Measurements from ENCODE around the gene NUP107. TPM values are rescaled to one million over a fixed set of nuclear protein-coding genes. Genes with fewer than 3 reads are reported as not detected.
A peak's percentile ranks its signal among the peaks of the same experiment; 100 is the strongest.
"Not testable (repeated sequence)": the region's sequence is repeated elsewhere in the genome, so short reads cannot be mapped to it uniquely, and the experiment has no call there.

The NUP107 gene
- total RNA-seq: 37.0 TPM
- 10 to 100 TPM; 28.9 to 36.7 (median 31.8) TPM for polyA plus RNA-seq

DNA sequence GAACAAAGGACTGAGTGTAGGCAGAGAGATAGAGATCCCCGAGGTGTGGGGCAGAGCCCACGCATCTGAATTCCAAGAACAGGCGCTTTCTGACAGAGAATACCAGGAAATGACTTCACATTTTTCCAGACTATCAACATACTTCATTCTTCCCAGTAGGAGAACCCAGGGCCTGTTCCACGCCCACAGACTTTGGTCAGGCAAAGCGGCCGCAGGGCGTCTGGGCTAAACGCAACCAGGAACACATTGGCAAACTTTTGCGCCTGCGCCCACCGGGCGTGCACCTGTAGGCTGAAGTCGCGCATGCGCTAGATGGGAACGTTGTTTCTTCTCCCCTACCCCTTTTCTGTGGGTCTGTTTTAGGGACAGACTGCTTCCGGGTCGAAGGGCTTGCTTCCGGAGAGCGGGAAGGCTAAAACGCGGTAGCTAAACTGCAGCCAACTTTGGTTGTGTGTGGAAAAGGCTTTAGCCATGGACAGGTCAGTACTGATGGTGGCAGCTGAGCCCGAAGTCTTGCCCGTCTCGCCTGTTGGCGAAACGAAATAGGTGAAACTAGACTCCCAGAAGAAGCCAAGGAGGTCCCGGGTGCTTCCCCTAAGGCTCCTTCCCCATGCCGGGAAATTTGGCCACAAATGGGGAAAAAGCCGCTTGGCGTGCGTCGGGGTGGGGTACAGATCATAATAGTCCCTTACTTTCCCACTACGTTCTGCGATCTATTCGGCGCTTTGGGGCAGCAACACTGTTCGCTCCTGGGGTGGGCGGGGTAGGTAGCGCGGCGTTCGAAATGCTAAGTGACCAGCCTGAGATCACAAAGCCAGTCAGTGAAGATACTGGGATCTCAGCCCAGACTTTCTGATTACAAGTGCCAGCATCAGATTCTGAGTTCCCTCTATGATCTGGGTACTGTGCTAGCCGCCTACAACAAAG, at the start of gene NUP107:
TSS of gene NUP107 (plus strand) at position 384 of the 927 bp plus-strand sequence. CDS start at position 472, 88 bp downstream.
- peaks cover 23% of the 10 kb centered on the region for H3K4me1 ChIP-seq (ENCODE audit: control insufficient read depth, insufficient read depth, low read length, poor library complexity, severe bottlenecking)
- H3K9me3 ChIP-seq (ENCODE audit: control insufficient read depth in 2 of 2, low read length in 2 of 2): no peaks in the 10 kb centered on the region
- peak; percentile 96 to 98 (median 98) for DNase-seq
- peak within 1 kb of the TSS; percentile 79 for H3K27ac ChIP-seq (ENCODE audit: insufficient read depth, low read length, poor library complexity, severe bottlenecking)
- H3K36me3 ChIP-seq (ENCODE audit: control insufficient read depth, insufficient read depth, low read length): peaks cover 14% of the 10 kb centered on the region
- Mint-ChIP-seq H3K36me3 (peaks cover 23% of the 10 kb centered on the region), H3K4me3 (peak within 1 kb of the TSS; percentile 96 to 98 (median 97)), H3K9me3 (no peaks in the 10 kb centered on the region), H3K4me1 (peaks cover 19 to 48% (median 34%) of the 10 kb centered on the region in 4 donors), H3K27ac (peak within 1 kb of the TSS; percentile 96 to 100 (median 99)), H3K27me3 (no peaks in the 10 kb centered on the region)
- H3K4me3 ChIP-seq (ENCODE audit: low read depth, low read length): peak within 1 kb of the TSS; percentile 99
- peak; percentile 95 for ATAC-seq (ENCODE audit: low read depth in 2 of 2)
- H3K27me3 ChIP-seq (ENCODE audit: control insufficient read depth, insufficient read depth, low read length): no peaks in the 10 kb centered on the region

DNA sequence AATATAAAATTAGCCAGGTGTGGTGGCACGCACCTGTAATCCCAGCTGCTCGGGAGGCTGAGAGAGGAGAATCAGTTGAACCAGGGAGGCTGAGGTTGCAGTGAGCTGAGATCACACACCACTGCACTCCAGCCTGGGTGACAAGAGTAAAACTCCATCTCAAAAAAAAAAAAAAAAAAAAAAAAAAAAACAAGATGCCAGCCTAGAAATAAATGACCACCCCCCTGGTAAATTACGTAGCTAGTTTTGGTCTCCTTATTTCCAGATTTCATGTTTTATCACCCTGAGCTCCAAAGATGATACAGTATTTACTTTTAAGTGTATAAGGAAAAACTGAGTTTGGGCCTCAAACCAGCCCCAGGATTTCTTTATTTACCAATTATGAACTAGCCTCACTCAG, 49.3 kb upstream of the NUP107 start:
- not testable (repeated sequence) for H3K36me3 ChIP-seq (ENCODE audit: control insufficient read depth, insufficient read depth, low read length); H3K27me3 Mint-ChIP-seq; H3K9me3 ChIP-seq (ENCODE audit: control insufficient read depth in 2 of 2, low read length in 2 of 2); H3K27me3 ChIP-seq (ENCODE audit: control insufficient read depth, insufficient read depth, low read length); DNase-seq; H3K9me3 Mint-ChIP-seq; ATAC-seq (ENCODE audit: low read depth in 2 of 2)
- Mint-ChIP-seq H3K27ac (peak overlapping the region in 1 of 3 donors; percentile 15), H3K36me3 (peaks cover 14% of the 10 kb centered on the region), H3K4me1 (peaks cover 60 to 98% (median 81%) of the 10 kb centered on the region in 4 donors), H3K4me3 (peak overlapping the region; percentile 29 to 82 (median 54))
- Histone ChIP-seq H3K4me1 (ENCODE audit: control insufficient read depth, insufficient read depth, low read length, poor library complexity, severe bottlenecking) (peaks cover 81% of the 10 kb centered on the region), H3K4me3 (ENCODE audit: low read depth, low read length) (peak overlapping the region; percentile 49), H3K27ac (ENCODE audit: insufficient read depth, low read length, poor library complexity, severe bottlenecking) (peak overlapping the region; percentile 37)

GRCh38 chr12:68638171-68638570, 48.6 kb upstream of the NUP107 start:
- Mint-ChIP-seq H3K36me3 (peaks cover 18% of the 10 kb centered on the region), H3K27me3 (no peaks in the 10 kb centered on the region), H3K27ac (peak overlapping the region in 1 of 3 donors; percentile 15), H3K9me3 (peaks cover 0 to 2% (median 0%) of the 10 kb centered on the region in 7 donors), H3K4me3 (peak overlapping the region; percentile 30 to 82 (median 36)), H3K4me1 (peaks cover 60 to 98% (median 79%) of the 10 kb centered on the region in 4 donors)
- Histone ChIP-seq H3K27me3 (ENCODE audit: control insufficient read depth, insufficient read depth, low read length) (no peaks in the 10 kb centered on the region), H3K4me1 (ENCODE audit: control insufficient read depth, insufficient read depth, low read length, poor library complexity, severe bottlenecking) (peaks cover 75% of the 10 kb centered on the region), H3K36me3 (ENCODE audit: control insufficient read depth, insufficient read depth, low read length) (peaks cover 7% of the 10 kb centered on the region), H3K9me3 (ENCODE audit: control insufficient read depth in 2 of 2, low read length in 2 of 2) (no peaks in the 10 kb centered on the region), H3K4me3 (ENCODE audit: low read depth, low read length) (peak overlapping the region; percentile 49), H3K27ac (ENCODE audit: insufficient read depth, low read length, poor library complexity, severe bottlenecking) (peak overlapping the region; percentile 37)
- no peak for DNase-seq
- no peak for ATAC-seq (ENCODE audit: low read depth in 2 of 2)

- Histone ChIP-seq H3K27me3 (ENCODE audit: control insufficient read depth, insufficient read depth, low read length) (no peaks in the 10 kb centered on the region), H3K27ac (ENCODE audit: insufficient read depth, low read length, poor library complexity, severe bottlenecking) (peak overlapping the region; percentile 23), H3K9me3 (ENCODE audit: control insufficient read depth in 2 of 2, low read length in 2 of 2) (no peaks in the 10 kb centered on the region), H3K36me3 (ENCODE audit: control insufficient read depth, insufficient read depth, low read length) (peaks cover 7% of the 10 kb centered on the region), H3K4me1 (ENCODE audit: control insufficient read depth, insufficient read depth, low read length, poor library complexity, severe bottlenecking) (peaks cover 74% of the 10 kb centered on the region), H3K4me3 (ENCODE audit: low read depth, low read length) (peak overlapping the region; percentile 49)
- Mint-ChIP-seq H3K27me3 (no peaks in the 10 kb centered on the region), H3K27ac (peak overlapping the region in 2 of 3 donors; percentile 76 to 82), H3K9me3 (peaks cover 0 to under 1% (median 0%) of the 10 kb centered on the region in 7 donors), H3K4me3 (peak overlapping the region; percentile 21 to 70 (median 52)), H3K36me3 (peaks cover 17% of the 10 kb centered on the region), H3K4me1 (peaks cover 62 to 94% (median 75%) of the 10 kb centered on the region in 4 donors)
- ATAC-seq (ENCODE audit: low read depth in 2 of 2): no peak
- no peak for DNase-seq
Observed at GRCh38 chr12:68638721-68639395, 47.9 kb upstream of the NUP107 start.

DNA sequence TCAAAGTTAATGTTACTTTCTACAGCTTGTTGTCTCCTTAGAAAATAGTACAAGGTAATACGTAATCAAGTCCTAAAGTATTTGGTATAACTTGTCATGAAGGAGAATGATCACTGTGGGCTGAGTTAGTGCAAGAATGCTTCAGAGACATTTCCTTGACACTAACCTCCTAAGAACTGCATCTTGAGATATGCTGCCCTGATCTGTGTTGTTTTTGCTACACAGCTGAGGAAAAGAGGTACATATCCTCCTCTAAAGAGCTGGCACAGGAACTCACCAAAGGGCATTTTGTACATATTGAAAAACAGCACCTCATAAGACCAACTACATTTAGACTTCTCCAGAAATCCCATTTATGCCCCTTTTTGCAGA, 47.4 kb upstream of the NUP107 start:
- no peaks in the 10 kb centered on the region for H3K27me3 Mint-ChIP-seq
- no peaks in the 10 kb centered on the region for H3K27me3 ChIP-seq (ENCODE audit: control insufficient read depth, insufficient read depth, low read length)
- peak overlapping the region; percentile 23 for H3K27ac ChIP-seq (ENCODE audit: insufficient read depth, low read length, poor library complexity, severe bottlenecking)
- ATAC-seq (ENCODE audit: low read depth in 2 of 2) (no peak), DNase-seq (no peak)
- H3K4me1 ChIP-seq (ENCODE audit: control insufficient read depth, insufficient read depth, low read length, poor library complexity, severe bottlenecking): peaks cover 68% of the 10 kb centered on the region
- H3K36me3 Mint-ChIP-seq: peaks cover 19% of the 10 kb centered on the region
- H3K27ac Mint-ChIP-seq: peak overlapping the region in 2 of 3 donors; percentile 76 to 82
- no peaks in the 10 kb centered on the region for H3K9me3 Mint-ChIP-seq
- H3K4me3 Mint-ChIP-seq: peak overlapping the region; percentile 13 to 83 (median 53)
- H3K9me3 ChIP-seq (ENCODE audit: control insufficient read depth in 2 of 2, low read length in 2 of 2): no peaks in the 10 kb centered on the region
- peaks cover 59 to 94% (median 74%) of the 10 kb centered on the region in 4 donors for H3K4me1 Mint-ChIP-seq
- H3K4me3 ChIP-seq (ENCODE audit: low read depth, low read length): peak overlapping the region; percentile 49
- H3K36me3 ChIP-seq (ENCODE audit: control insufficient read depth, insufficient read depth, low read length): peaks cover 7% of the 10 kb centered on the region

- H3K4me1 Mint-ChIP-seq: peaks cover 63 to 93% (median 75%) of the 10 kb centered on the region in 4 donors
Observed at GRCh38 chr12:68641138-68641537, 45.6 kb upstream of the NUP107 start.

GRCh38 chr12:68646484-68646883, 40.3 kb upstream of the NUP107 start:
- no peaks in the 10 kb centered on the region for H3K9me3 ChIP-seq (ENCODE audit: control insufficient read depth in 2 of 2, low read length in 2 of 2)
- Mint-ChIP-seq H3K27ac (peak overlapping the region; percentile 53 to 75 (median 54)), H3K9me3 (no peaks in the 10 kb centered on the region), H3K36me3 (peaks cover 24% of the 10 kb centered on the region), H3K4me3 (peak overlapping the region in 2 of 4 donors; percentile 10 to 48), H3K4me1 (peaks cover 49 to 79% (median 65%) of the 10 kb centered on the region in 4 donors), H3K27me3 (no peaks in the 10 kb centered on the region)
- H3K27ac ChIP-seq (ENCODE audit: insufficient read depth, low read length, poor library complexity, severe bottlenecking): no peak overlapping the region
- no peak overlapping the region for H3K4me3 ChIP-seq (ENCODE audit: low read depth, low read length)
- no peak for DNase-seq
- ATAC-seq (ENCODE audit: low read depth in 2 of 2): no peak
- H3K36me3 ChIP-seq (ENCODE audit: control insufficient read depth, insufficient read depth, low read length): peaks cover 32% of the 10 kb centered on the region
- peaks cover 36% of the 10 kb centered on the region for H3K4me1 ChIP-seq (ENCODE audit: control insufficient read depth, insufficient read depth, low read length, poor library complexity, severe bottlenecking)
- no peaks in the 10 kb centered on the region for H3K27me3 ChIP-seq (ENCODE audit: control insufficient read depth, insufficient read depth, low read length)

More at GRCh38 chr12:68641138-68641537, 45.6 kb upstream of the NUP107 start:
- no peaks in the 10 kb centered on the region for H3K27me3 Mint-ChIP-seq
- peaks cover 71% of the 10 kb centered on the region for H3K4me1 ChIP-seq (ENCODE audit: control insufficient read depth, insufficient read depth, low read length, poor library complexity, severe bottlenecking)
- peaks cover 11% of the 10 kb centered on the region for H3K36me3 ChIP-seq (ENCODE audit: control insufficient read depth, insufficient read depth, low read length)
- H3K27ac ChIP-seq (ENCODE audit: insufficient read depth, low read length, poor library complexity, severe bottlenecking): peak overlapping the region; percentile 63
- no peaks in the 10 kb centered on the region for H3K9me3 Mint-ChIP-seq
- H3K36me3 Mint-ChIP-seq: peaks cover 21% of the 10 kb centered on the region
- H3K4me3 ChIP-seq (ENCODE audit: low read depth, low read length): peak overlapping the region; percentile 66
- DNase-seq (peak in 2 of 3 donors; percentile 23 to 75), ATAC-seq (ENCODE audit: low read depth in 2 of 2) (peak; percentile 58 to 73)
- H3K27me3 ChIP-seq (ENCODE audit: control insufficient read depth, insufficient read depth, low read length): no peaks in the 10 kb centered on the region
- no peaks in the 10 kb centered on the region for H3K9me3 ChIP-seq (ENCODE audit: control insufficient read depth in 2 of 2, low read length in 2 of 2)
- H3K4me3 Mint-ChIP-seq: peak overlapping the region; percentile 51 to 89 (median 77)
- H3K27ac Mint-ChIP-seq: peak overlapping the region; percentile 62 to 93 (median 86)

Measured in CD4-positive, CD25-positive, alpha-beta regulatory T cell (primary cell).